Spleen (tissue), 7 donors: Measurements from ENCODE around the gene ABLIM2.

Experiments
- CTCF ChIP-seq, 11 experiments: fragments of 200-600 bp in 7 of 11; fragments of 450-650 bp in 4 of 11; sonication (generic) in 4 of 11; IDR thresholded peaks in 8 of 11; conservative IDR thresholded peaks in 3 of 11; 1 replicate in 7 of 11; 2 replicates in 4 of 11; pipeline versions ENCODE4 v1.4.0 to v1.8.0; 2016 to 2021; ENCODE audit warnings: antibody characterized with exemption in 11 of 11, inconsistent platforms in 4 of 11, mild to moderate bottlenecking in 1 of 11
- POLR2A ChIP-seq, 3 donors: fragments of 450-650 bp; IDR thresholded peaks; one replicate each; pipeline ENCODE4 v1.5.1; 2017; ENCODE audit warnings: antibody characterized with exemption in 3 of 3, mild to moderate bottlenecking in 1 of 3
- donor health status: DM: no; HTN: no; CAD: no; lungs with moderate emphysema.
- donor health status: DM: no; HTN: no; CAD: no.
- donor health status: DM: no; HTN: no; CAD: no.

- TF ChIP-seq CTCF (IDR thresholded peaks at IDR 0.05 in 8 of 11, conservative IDR thresholded peaks at IDR 0.05 in 3 of 11) (no peak), POLR2A (IDR thresholded peaks at IDR 0.05) (no peak)
Observed at GRCh38 chr4:8060632-8061031, 98.0 kb downstream of the ABLIM2 start.
